Fibroblast of skin of back (primary cell): ENCODE data around the gene COX19. TPM values are rescaled to one million over a fixed set of nuclear protein-coding genes. Genes with fewer than 3 reads are reported as not detected.

Experiments
- DNase-seq: peaks from one replicate; pipeline ENCODE4 v3.0.0-alpha.2; 2013
- polyA plus RNA-seq, 2 experiments: library from polyadenylated mRNA; unstranded; fragments of 120-200 nt; gene quantifications; one replicate each; pipeline ENCODE4 v1.2.1, GENCODE V29; 2013; ENCODE audit not compliant: insufficient read length in 2 of 2

Gene COX19
- 8.4 TPM for polyA plus RNA-seq (2013, experiment 1 of 2; ENCODE audit: insufficient read length)
- 4.7 TPM for polyA plus RNA-seq (2013, experiment 2 of 2; ENCODE audit: insufficient read length)

DNA sequence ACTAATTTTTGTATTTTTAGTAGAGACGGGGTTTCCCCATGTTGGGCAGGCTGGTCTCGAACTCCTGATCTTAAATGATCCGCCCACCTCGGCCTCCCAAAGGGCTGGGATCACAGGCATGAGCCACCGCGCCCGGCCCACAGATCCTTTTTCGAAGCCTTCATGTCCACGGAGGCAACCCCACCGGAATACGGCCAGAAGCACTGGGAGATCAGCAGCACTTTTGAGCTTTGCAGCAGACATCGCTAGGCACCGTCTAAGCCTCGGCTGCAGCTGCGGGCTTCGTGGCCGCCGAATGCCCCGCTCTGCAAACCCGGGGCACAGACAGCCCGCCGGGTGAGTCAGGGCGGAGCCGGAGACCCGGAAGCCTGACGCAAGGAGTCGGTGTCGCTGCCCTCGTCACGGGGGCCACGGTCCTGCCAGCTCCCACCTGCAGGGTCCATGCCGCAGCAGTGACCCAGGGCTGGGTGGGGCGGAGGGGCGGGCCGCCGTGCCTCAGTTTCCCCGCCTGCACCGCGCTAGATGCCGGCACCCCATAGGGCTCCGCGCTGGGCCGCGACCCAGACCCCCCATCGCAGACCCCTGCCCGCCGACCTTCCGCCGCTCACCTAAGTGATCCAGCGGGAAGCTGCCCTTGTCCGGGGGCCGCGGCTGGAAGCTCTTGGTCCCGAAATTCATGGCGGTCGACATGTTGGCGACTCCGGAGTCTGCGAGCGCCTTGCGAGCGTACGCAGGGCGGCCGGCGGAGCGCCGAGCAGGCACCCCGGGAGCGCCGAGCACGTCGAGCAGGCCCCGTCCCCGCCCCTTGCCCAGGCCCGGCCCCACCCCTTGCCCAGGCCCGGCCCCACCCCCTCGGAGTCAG lies at the start of gene COX19:
Gene COX19, minus strand, starts transcription at position 730 of the 862 bp plus-strand sequence. Its CDS starts 40 bp downstream, at position 690.
- DNase-seq: peak; percentile 87

- no peak for DNase-seq
These were observed 49.0 kb upstream of the COX19 start for GRCh38 chr7:1024331-1024841.

GRCh38 chr7:1022801-1023465 lies 47.6 kb upstream of the COX19 start:
- DNase-seq: no peak

GRCh38 chr7:1022356-1022755 lies 47.0 kb upstream of the COX19 start:
- no peak for DNase-seq

GRCh38 chr7:1021931-1022330 lies 46.6 kb upstream of the COX19 start:
- no peak for DNase-seq

- no peak for DNase-seq
These were observed 46.0 kb upstream of the COX19 start for GRCh38 chr7:1021366-1021765.

DNA sequence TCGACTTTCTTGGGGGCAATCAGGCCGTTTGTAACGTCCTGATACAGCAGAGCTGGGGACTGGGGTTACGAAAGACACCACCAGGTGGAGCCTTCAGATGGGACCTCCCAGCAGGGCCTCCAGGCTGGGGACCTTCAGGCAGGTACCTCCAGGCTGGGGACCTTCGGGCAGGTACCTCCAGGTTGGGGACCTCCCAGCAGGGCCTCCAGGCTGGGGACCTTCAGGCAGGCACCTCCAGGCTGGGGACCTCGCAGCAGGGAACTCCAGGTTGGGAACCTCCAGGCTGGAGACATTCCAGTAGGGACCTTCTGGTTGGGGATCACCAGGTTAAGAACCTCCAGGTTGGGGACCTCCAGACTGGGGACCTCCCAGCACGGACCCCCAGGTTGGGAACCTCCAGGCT lies 45.5 kb upstream of the COX19 start:
- DNase-seq: no peak

GRCh38 chr7:1019789-1020610 lies 44.7 kb upstream of the COX19 start:
- DNase-seq: no peak

- no peak for DNase-seq
These were observed 44.0 kb upstream of the COX19 start for GRCh38 chr7:1019255-1019785.

DNA sequence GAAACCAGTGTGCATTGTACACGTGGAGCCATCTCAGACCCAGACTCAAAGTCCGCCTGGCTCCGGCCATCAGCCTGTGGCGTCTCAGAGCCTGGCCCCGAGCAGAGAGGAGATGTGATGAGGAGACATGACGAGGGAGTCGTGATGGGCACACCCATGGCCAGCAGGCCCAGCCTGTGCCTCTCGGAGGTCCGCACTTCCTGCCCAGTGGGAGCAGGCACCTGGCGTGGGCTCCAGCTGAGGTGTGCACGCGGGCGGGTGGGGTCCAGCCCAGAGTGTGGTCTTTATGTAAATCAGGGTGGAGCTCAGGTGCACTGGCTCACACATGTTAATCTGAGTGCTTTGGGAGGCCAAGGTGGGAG lies 43.0 kb upstream of the COX19 start:
- no peak for DNase-seq

DNA sequence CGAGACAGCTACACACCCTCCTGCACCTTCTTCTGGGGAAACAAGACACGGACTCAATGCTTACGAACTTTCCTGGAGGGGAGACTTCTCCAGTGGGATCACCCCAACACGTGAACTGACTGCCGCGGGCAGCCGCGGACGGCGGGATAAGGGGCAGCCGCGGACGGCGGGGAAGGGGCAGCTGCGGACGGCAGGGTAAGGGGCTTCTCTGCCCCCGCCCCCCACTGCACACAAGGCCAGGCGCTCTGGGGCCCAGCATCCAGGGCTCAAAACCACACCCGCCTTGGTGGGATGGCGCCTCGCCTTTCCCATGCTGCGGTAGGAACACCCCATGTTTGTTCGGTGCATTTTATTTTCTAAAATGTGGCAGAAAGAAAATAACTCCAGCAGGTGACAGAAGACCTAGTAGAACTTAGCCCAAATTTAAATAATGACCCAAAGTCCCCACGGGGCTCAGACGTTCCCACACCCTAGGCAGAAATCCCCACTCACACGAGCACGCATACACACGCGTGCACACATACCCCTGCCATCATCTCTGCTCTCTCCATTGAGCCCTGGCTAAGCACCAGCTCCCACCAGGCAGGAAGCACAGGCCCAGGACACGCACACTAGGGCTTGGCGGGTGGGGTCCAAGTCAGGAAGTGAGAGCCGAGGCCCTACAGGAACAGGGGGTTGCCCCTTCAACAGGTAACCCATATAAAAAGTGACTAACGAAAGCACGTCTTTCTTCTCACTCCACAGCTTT lies 42.4 kb upstream of the COX19 start:
- DNase-seq: no peak

GRCh38 chr7:1016577-1017531 lies 41.5 kb upstream of the COX19 start:
- no peak for DNase-seq

DNA sequence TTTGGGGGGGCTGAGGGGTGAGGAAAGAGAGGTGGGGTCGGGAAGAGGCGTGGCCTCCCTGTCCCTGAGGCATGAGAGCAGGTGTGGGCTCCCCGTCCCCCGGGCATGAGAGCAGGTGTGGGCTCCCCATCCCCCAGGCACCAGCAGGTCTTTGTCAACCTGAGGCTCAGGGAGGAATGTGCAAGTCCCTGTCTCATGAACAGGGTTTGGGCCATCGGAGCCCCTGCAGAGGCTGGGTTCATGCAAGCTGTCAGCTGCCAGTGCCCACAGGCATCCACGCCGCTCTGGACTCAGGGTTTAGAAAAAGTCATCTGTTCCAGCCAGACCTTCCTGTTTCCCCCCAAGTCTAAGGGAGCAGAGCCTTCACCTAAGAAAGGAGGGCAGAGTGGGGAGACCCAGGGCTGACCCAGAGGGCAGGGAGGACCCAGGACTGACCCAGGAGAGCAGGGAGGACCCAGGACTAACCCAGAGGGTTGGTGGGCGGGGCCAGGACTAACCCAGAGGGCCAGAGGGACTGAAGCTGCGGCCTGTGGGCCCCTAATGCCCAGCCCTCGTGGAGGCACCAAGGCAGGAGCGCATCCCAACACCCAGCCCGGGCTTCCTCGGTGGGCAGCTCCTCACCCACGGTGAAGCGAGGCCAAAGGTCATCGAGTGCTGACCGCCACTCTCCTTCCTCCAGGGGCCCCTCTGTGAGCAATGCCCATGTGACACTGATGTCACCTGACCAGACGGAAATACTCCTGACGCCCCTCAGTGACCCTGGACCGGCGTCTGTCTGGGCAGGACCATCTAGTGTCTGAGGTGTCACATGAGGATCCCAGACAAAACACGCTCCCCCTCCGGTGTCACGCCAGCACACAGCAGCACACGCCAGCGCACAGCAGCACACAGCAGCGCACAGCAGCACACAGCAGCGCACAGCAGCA lies 40.1 kb upstream of the COX19 start:
- no peak for DNase-seq

DNA sequence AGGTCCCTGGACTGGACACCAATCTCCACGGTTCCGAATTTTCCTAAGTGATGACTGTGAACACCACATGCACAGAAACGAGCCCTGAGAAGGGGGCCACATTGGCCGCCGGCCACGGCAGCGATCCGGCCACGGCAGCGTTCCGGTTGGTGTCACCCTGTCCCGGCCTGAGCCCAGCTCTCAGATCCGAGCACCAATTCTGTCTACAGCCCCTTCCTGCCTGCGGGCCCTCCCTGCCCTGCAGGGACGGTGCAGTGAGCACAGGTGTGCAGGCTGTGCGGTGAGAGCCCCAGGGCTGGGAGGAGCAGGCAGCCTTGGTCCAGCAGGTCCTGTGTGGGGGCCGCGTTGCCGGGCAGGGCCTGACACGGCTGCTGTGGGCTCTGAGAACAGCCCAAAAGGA lies 39.3 kb upstream of the COX19 start:
- DNase-seq: no peak

DNA sequence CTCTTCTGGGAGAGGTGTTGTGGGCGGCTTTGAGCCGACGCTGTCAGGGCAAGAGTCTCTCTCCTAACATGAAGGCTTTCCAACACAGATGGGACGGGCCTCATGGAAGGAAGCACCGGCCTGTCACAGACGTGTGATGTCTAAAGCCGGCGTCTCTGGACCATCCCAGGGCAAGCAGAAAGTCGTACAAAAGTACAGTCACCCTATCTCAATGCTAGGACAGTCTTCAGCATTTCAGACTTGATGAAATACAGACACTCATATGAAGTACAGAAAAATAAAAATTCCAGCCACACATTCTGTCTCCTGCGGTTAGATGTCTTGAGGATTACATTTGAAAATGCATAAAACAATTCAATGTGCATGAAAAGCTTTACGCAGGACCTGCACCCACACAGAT lies 38.2 kb upstream of the COX19 start:
- DNase-seq: no peak

DNA sequence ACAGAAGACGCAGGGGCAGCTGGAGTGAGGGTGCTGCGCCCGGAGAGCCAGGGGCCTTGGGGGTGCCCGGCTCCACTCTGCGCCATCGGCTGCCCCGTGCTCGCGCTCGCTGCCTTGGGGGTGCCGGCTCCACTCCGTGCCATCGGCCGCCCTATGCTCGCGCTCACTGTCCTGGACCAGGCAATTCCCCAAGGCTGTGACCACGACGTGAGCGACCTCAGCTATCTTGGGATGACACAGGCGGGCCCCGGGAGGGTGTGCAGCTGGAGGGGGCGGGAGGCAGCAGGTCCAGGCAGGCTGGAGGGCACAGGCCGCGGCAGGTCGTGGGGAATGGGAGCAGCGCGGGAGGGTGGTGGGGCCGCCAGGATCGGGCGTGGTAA lies 37.4 kb upstream of the COX19 start:
- no peak for DNase-seq

- no peak for DNase-seq
These were observed 36.8 kb upstream of the COX19 start for GRCh38 chr7:1012004-1012715.

DNA sequence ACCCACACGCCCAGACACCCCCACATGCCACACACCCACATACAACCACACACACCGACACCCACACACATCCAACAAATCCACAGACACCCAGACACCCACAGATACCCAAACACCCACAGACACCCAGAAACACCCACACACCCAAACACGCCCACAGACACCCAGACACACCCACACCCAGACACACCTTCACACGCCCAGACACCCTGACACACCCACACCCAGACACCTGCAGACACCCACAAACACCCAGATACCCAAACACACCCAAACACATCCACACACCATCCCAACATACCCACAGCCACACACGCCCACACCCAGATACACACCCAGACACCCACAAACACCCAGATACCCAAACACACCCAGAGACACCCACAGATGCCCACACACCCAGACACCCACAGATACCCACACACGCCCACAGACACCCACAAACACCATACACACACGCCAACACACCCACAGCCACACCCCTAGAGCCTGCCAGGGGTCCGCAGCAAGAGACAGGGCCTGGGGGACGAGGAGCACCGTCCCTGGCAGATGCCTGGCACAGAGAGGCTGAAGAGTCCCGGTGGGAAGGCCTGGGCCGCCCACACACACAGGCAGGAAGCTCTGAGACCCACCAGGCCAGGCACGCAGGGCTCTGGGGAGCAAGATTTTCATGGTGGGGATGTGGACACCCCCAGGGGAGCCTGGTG lies 36.1 kb upstream of the COX19 start:
- DNase-seq: no peak
